GM18499 (cell line): ENCODE results near the gene VMAC.

Source experiments
- ATAC-seq: cut with Tn5 transposase; IDR thresholded peaks from one replicate; pipeline ENCODE4 v1.9.1; 2021; ENCODE audit warnings: moderate number of reproducible peaks; ENCODE audit not compliant: insufficient read depth, unreplicated experiment

The VMAC gene

GRCh38 chr19:5926641-5927440, 22.2 kb downstream of the VMAC start:
- ATAC-seq, result no peak

- ATAC-seq, result no peak
Observed at GRCh38 chr19:5927441-5927821, 22.8 kb downstream of the VMAC start.

GRCh38 chr19:5929179-5929578, 24.5 kb downstream of the VMAC start:
- ATAC-seq, result no peak

- ATAC-seq, result no peak
Observed at GRCh38 chr19:5929625-5930024, 25.0 kb downstream of the VMAC start.

- ATAC-seq, result no peak
Observed at GRCh38 chr19:5931251-5931650, 26.6 kb downstream of the VMAC start.

- ATAC-seq, result no peak
Observed at GRCh38 chr19:5932146-5932545, 27.5 kb downstream of the VMAC start.

- ATAC-seq, result no peak
Observed at GRCh38 chr19:5932609-5933262, 28.1 kb downstream of the VMAC start.

- no peak for ATAC-seq
Observed at GRCh38 chr19:5933391-5934068, 28.9 kb downstream of the VMAC start.

GRCh38 chr19:5934069-5934401, 29.4 kb downstream of the VMAC start:
- no peak for ATAC-seq

GRCh38 chr19:5934774-5935472, 30.3 kb downstream of the VMAC start:
- ATAC-seq, result no peak

GRCh38 chr19:5935473-5936291, 31.0 kb downstream of the VMAC start:
- no peak for ATAC-seq

GRCh38 chr19:5936292-5936592, 31.6 kb downstream of the VMAC start:
- ATAC-seq, result no peak

- ATAC-seq, result no peak
Observed at GRCh38 chr19:5937550-5937949, 32.9 kb downstream of the VMAC start.

- no peak for ATAC-seq
Observed at GRCh38 chr19:5940260-5941208, 35.9 kb downstream of the VMAC start.

GRCh38 chr19:5941673-5942072, 37.0 kb downstream of the VMAC start:
- ATAC-seq, result no peak

GRCh38 chr19:5943045-5943444, 38.4 kb downstream of the VMAC start:
- ATAC-seq, result no peak

GRCh38 chr19:5943623-5944022, 39.0 kb downstream of the VMAC start:
- ATAC-seq, result no peak

- no peak for ATAC-seq
Observed at GRCh38 chr19:5947435-5947834, 42.8 kb downstream of the VMAC start.
